Measurements from ENCODE around the gene LEP.
A peak's percentile ranks its signal among the peaks of the same experiment; 100 is the strongest.
"Not testable (repeated sequence)": the region's sequence is repeated elsewhere in the genome, so short reads cannot be mapped to it uniquely, and the experiment has no call there.

- TF ChIP-seq POLR2AphosphoS5 (IDR thresholded peaks at IDR 0.05; ENCODE audit: low read depth, low read length); CTCF (IDR thresholded peaks at IDR 0.05; ENCODE audit: control extremely low read depth in 1 of 3, insufficient read depth in 1 of 3, low read depth in 1 of 3, low read length in 3 of 3); GABPA (IDR thresholded peaks at IDR 0.05; ENCODE audit: borderline replicate concordance, insufficient read depth, low read length); TAF1 (IDR thresholded peaks at IDR 0.05; ENCODE audit: low read depth, low read length); POLR2A (IDR thresholded peaks at IDR 0.05; ENCODE audit: control extremely low read depth in 1 of 2, low read depth in 2 of 2, low read length in 2 of 2); BRCA1 (IDR thresholded peaks at IDR 0.05; ENCODE audit: low read depth, low read length); SUZ12 (IDR thresholded peaks at IDR 0.05; ENCODE audit: low read length); YY1 (IDR thresholded peaks at IDR 0.05; ENCODE audit: low read depth, low read length); JUND (IDR thresholded peaks at IDR 0.05; ENCODE audit: low read length): not testable (repeated sequence)
- peak in 1 of 2 experiments; percentile 56; a peak in 1 of 3 replicates for TF ChIP-seq EP300 (IDR thresholded peaks at IDR 0.05; ENCODE audit: borderline replicate concordance in 1 of 2, low read depth in 2 of 2, low read length in 2 of 2)
Measured at GRCh38 chr7:128280451-128280850, 39.4 kb downstream of the LEP start.
